Ovary (tissue), 9 donors: ENCODE measurements around the gene MYL12A. TPM values are rescaled to one million over a fixed set of nuclear protein-coding genes. Genes with fewer than 3 reads are reported as not detected.

ENCODE experiments used
- DNase-seq, 5 donors: peaks; one replicate each; pipeline ENCODE4 v3.0.0-alpha.2; 2019 to 2020
- H3K27ac ChIP-seq, 2 donors: fragments of 200-600 bp; one replicate each; pipeline versions ENCODE4 v1.5.1 to v1.8.0; 2019 to 2022
- H3K27me3 ChIP-seq: fragments of 200-600 bp; one replicate; pipeline ENCODE4 v1.8.0; 2022
- H3K36me3 ChIP-seq: fragments of 200-600 bp; sonication (generic); one replicate; pipeline ENCODE4 v1.5.1; 2019
- H3K4me1 ChIP-seq: one replicate; pipeline ENCODE4 v1.8.1; 2013; ENCODE audit warnings: mild to moderate bottlenecking, moderate library complexity; ENCODE audit not compliant: insufficient read depth
- H3K4me3 ChIP-seq: fragments of 200-600 bp; sonication (generic); one replicate; pipeline ENCODE4 v1.5.1; 2017
- H3K9me3 ChIP-seq, 2 donors: fragments of 200-600 bp in 1 of 2; sonication (generic) in 1 of 2; one replicate each; pipeline versions ENCODE4 v1.5.1 to v1.8.1; 2013 to 2019; ENCODE audit warnings: mild to moderate bottlenecking in 1 of 2, moderate library complexity in 1 of 2
- EP300 ChIP-seq: sonication (generic); formaldehyde crosslinking; IDR thresholded peaks from one replicate; pipeline ENCODE4 v1.6.1; 2017; ENCODE audit warnings: antibody characterized with exemption
- POLR2A ChIP-seq: fragments of 450-650 bp; IDR thresholded peaks from one replicate; pipeline ENCODE4 v1.6.1; 2017; ENCODE audit warnings: antibody characterized with exemption, mild to moderate bottlenecking, moderate library complexity
- WGBS, 3 donors: extraction: QIAGEN DNeasy Blood & Tissue Kit in 1 of 3; methylation state at CpG; one replicate each; pipeline versions ENCODE4 v1.1.5 to v1.1.7; 2013 to 2017; 5-methylcytosine and 5-hydroxymethylcytosine counted together
- intact Hi-C, 4 donors: fragments of 100-400 bp; cut with DNase I; formaldehyde crosslinking; loops; one replicate each; pipeline versions ENCODE4 v1.11.0 to v1.15.1; 2022 to 2023
- polyA plus RNA-seq, 2 donors: library from polyadenylated mRNA; stranded (reverse); fragments of 200-250 nt in 1 of 2; fragments of 350-450 nt in 1 of 2; fragmentation: Illumina TruSeq in 1 of 2; extraction: RNeasy Lipid Tissue Mini Kit (QIAGEN cat#74804) in 1 of 2; gene quantifications; one replicate each; pipeline ENCODE4 v1.2.3, GENCODE V29; 2013 to 2014
- total RNA-seq, 7 donors: library from RNA; depleted of rRNA in 2 of 7; stranded (reverse); fragments of >200 nt in 2 of 7; fragmentation: NEBNext Ultra II Directional in 3 of 7; extraction: Animal tissue kit (Norgen Biotek cat#: 25700) in 3 of 7; gene quantifications; one replicate each; pipeline versions ENCODE4 v1.1.0 to v1.2.4, GENCODE V29; 2016 to 2023
- TF ChIP-seq, protein P1 (sequence below), 3 donors: fragments of 450-650 bp in 2 of 3; fragments of 200-600 bp in 1 of 3; IDR thresholded peaks; one replicate each; pipeline versions ENCODE4 v1.5.1 to v1.8.0; 2016 to 2022; ENCODE audit warnings: antibody characterized with exemption in 3 of 3, mild to moderate bottlenecking in 1 of 3
- donor health status: DM: no; HTN: no; CAD: no; lungs with moderate emphysema.
- donor health status: DM: no; HTN: no; CAD: no.
- donor health status: Bipolar disorder and iron deficiency.
- donor health status: DM: yes; HTN: yes; CAD: no.
- donor health status: DM: no; HTN: no; CAD: no.
- donor health status: DM: yes; HTN: yes; CAD: no.

The MYL12A gene
- total and polyA plus RNA-seq, 9 donors: 137 to 595 (median 246) TPM

- Histone ChIP-seq H3K4me1 (no peaks in the 10 kb centered on the region), H3K4me3 (no peak overlapping the region), H3K27ac (no peak overlapping the region), H3K27me3 (no peaks in the 10 kb centered on the region), H3K9me3 (no peaks in the 10 kb centered on the region), H3K36me3 (no peaks in the 10 kb centered on the region)
- no peak for DNase-seq
- intact Hi-C loops: loop anchor here (5.0 to 10.0 kb wide), 5 partner anchors 168 to 720 kb away; partner anchors contain the start of gene TGIF1 (in 2 of the 4)
- TF ChIP-seq, protein P1, sequence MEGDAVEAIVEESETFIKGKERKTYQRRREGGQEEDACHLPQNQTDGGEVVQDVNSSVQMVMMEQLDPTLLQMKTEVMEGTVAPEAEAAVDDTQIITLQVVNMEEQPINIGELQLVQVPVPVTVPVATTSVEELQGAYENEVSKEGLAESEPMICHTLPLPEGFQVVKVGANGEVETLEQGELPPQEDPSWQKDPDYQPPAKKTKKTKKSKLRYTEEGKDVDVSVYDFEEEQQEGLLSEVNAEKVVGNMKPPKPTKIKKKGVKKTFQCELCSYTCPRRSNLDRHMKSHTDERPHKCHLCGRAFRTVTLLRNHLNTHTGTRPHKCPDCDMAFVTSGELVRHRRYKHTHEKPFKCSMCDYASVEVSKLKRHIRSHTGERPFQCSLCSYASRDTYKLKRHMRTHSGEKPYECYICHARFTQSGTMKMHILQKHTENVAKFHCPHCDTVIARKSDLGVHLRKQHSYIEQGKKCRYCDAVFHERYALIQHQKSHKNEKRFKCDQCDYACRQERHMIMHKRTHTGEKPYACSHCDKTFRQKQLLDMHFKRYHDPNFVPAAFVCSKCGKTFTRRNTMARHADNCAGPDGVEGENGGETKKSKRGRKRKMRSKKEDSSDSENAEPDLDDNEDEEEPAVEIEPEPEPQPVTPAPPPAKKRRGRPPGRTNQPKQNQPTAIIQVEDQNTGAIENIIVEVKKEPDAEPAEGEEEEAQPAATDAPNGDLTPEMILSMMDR (IDR thresholded peaks at IDR 0.05): no peak
- WGBS, 3 donors: 92 to 94% (median 92%) methylated on average over 9 of the region's 9 CpGs
These were observed 36.9 kb downstream of the MYL12A start for GRCh38 chr18:3284501-3284900.

GRCh38 chr18:3286159-3286558, 38.6 kb downstream of the MYL12A start:
- H3K4me1 ChIP-seq: no peaks in the 10 kb centered on the region
- no peaks in the 10 kb centered on the region for H3K27me3 ChIP-seq
- H3K27ac ChIP-seq: no peak overlapping the region
- no peaks in the 10 kb centered on the region for H3K9me3 ChIP-seq
- H3K4me3 ChIP-seq: no peak overlapping the region
- no peak for TF ChIP-seq POLR2A
- TF ChIP-seq, protein P1 (IDR thresholded peaks at IDR 0.05): no peak
- no peak for DNase-seq
- intact Hi-C loops: loop anchor here in 3 of 4 donors (5.0 to 10.0 kb wide), 3 partner anchors 169 to 719 kb away; partner anchors contain the start of gene TGIF1 (in 1 of the 3)
- 87 to 90% (median 88%) methylated on average over 7 of the region's 7 CpGs for WGBS, 3 donors
- H3K36me3 ChIP-seq: no peaks in the 10 kb centered on the region

GRCh38 chr18:3293196-3293951, 45.8 kb downstream of the MYL12A start:
- Histone ChIP-seq H3K4me1 (no peaks in the 10 kb centered on the region), H3K27me3 (no peaks in the 10 kb centered on the region), H3K4me3 (no peak overlapping the region), H3K27ac (no peak overlapping the region), H3K9me3 (no peaks in the 10 kb centered on the region), H3K36me3 (no peaks in the 10 kb centered on the region)
- DNase-seq: no peak
- WGBS, 3 donors: 48 to 63% (median 49%) methylated on average over 2 of the region's 2 CpGs
- TF ChIP-seq, protein P1 (IDR thresholded peaks at IDR 0.05): no peak
- TF ChIP-seq POLR2A (no peak), EP300 (no peak)
- intact Hi-C loops: no loop called here

GRCh38 chr18:3294435-3295080, 47.0 kb downstream of the MYL12A start:
- intact Hi-C loops: no loop called here
- Histone ChIP-seq H3K27me3 (no peaks in the 10 kb centered on the region), H3K9me3 (no peaks in the 10 kb centered on the region), H3K4me3 (no peak overlapping the region), H3K36me3 (no peaks in the 10 kb centered on the region), H3K4me1 (no peaks in the 10 kb centered on the region), H3K27ac (no peak overlapping the region)
- no peak for TF ChIP-seq POLR2A
- TF ChIP-seq EP300: no peak
- DNase-seq: no peak
- WGBS, 3 donors: 79 to 92% (median 91%) methylated on average over 3 of the region's 3 CpGs
